Activated CD8-positive, alpha-beta memory T cell treated with anti-CD3 and anti-CD28 coated beads for 36 hours (primary cell): ENCODE results near the gene ZSWIM6. TPM values are rescaled to one million over a fixed set of nuclear protein-coding genes. Genes with fewer than 3 reads are reported as not detected.

ENCODE experiments used
- CTCF ChIA-PET: fragments of 350-600 bp; sonication (Branson Sonifier 250); formaldehyde crosslinking; loops from one replicate; lab custom pipeline; 2021; ENCODE audit warnings: antibody characterized with exemption; lab: Charles Lee
- POLR2A ChIA-PET: fragments of 350-600 bp; sonication (Branson Sonifier 250); formaldehyde crosslinking; loops from one replicate; lab custom pipeline; 2021; ENCODE audit warnings: antibody characterized with exemption; lab: Charles Lee
- total RNA-seq, 2 experiments: library from RNA; stranded (reverse); gene quantifications; one replicate each; pipeline ENCODE4 v1.2.3, GENCODE V29; 2021

Gene ZSWIM6
- total RNA-seq, 2 experiments from 2014 or later: 6.4 to 6.5 TPM

- CTCF ChIA-PET: interaction anchor here (0.8 kb wide), 1 partner anchor 115 kb away, joined by 3 read pairs; no protein-coding TSS in a partner anchor
Observed at GRCh38 chr5:61328791-61329549, 3.1 kb upstream of the ZSWIM6 start.

DNA sequence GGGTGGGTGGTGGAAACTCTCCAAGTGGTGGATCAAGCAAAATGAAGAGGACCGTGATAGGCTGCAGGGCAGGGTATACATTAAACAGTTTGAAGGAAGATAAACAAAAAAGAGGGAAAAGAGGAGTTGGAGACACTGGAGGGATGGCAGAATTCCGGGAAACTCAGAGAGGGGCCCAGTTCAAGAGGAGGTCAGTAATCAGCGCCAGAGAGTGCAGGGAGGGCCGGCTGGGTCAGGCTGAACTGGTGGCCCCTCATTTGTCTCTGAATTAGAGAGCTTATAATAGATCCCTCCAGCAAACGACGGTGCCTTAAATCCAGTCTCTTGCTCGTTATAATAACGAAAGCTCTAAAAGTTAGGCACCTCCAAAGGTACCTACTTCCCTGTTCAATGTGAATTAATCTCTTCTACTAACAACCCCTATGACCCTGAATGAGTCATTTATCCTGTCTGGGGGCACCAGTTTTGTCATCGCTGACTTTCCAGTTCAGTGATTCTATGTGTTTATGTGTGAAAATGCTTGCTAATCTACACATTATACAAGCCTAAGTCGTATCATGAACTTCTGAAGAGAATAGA, 2.4 kb upstream of the ZSWIM6 start:
- POLR2A ChIA-PET: no interaction called here
- CTCF ChIA-PET: interaction anchor here (0.8 to 1.8 kb wide), 2 partner anchors 23 to 115 kb away, joined by 3 to 6 read pairs; no protein-coding TSS in a partner anchor

More at GRCh38 chr5:61328791-61329549, 3.1 kb upstream of the ZSWIM6 start:
- POLR2A ChIA-PET: no interaction called here

GRCh38 chr5:61330341-61330844, 1.7 kb upstream of the ZSWIM6 start:
- ChIA-PET CTCF (interaction anchor here (1.3 to 1.8 kb wide), 2 partner anchors 24 to 57 kb away, joined by 3 to 6 read pairs; no protein-coding TSS in a partner anchor), POLR2A (interaction anchor here (0.9 to 2.4 kb wide), 3 partner anchors 78 to 170 kb away, joined by 3 to 14 read pairs (median 5); partner anchors contain the start of gene SMIM15)

- POLR2A ChIA-PET: interaction anchor here (0.9 to 2.4 kb wide), 3 partner anchors 77 to 171 kb away, joined by 3 to 14 read pairs (median 5); partner anchors contain the start of gene SMIM15
- CTCF ChIA-PET: interaction anchor here (1.3 to 1.8 kb wide), 3 partner anchors 24 to 57 kb away, joined by 3 to 6 read pairs (median 3); no protein-coding TSS in a partner anchor
Observed at GRCh38 chr5:61330845-61331406, 1.1 kb upstream of the ZSWIM6 start.

GRCh38 chr5:61332358-61332749, 296 bp downstream of the ZSWIM6 start:
- ChIA-PET POLR2A (interaction anchor here (2.4 kb wide), 1 partner anchor 76 kb away, joined by 14 read pairs; no protein-coding TSS in a partner anchor), CTCF (no interaction called here)

GRCh38 chr5:61332851-61333320, 828 bp downstream of the ZSWIM6 start:
- ChIA-PET POLR2A (interaction anchor here (0.6 kb wide), 1 partner anchor 150 kb away, joined by 3 read pairs; no protein-coding TSS in a partner anchor), CTCF (no interaction called here)

- ChIA-PET CTCF (interaction anchor here (1.0 kb wide), 1 partner anchor 167 kb away, joined by 4 read pairs; no protein-coding TSS in a partner anchor), POLR2A (interaction anchor here (0.6 kb wide), 1 partner anchor 150 kb away, joined by 3 read pairs; no protein-coding TSS in a partner anchor)
Observed at GRCh38 chr5:61333321-61333953, 1.4 kb downstream of the ZSWIM6 start.

DNA sequence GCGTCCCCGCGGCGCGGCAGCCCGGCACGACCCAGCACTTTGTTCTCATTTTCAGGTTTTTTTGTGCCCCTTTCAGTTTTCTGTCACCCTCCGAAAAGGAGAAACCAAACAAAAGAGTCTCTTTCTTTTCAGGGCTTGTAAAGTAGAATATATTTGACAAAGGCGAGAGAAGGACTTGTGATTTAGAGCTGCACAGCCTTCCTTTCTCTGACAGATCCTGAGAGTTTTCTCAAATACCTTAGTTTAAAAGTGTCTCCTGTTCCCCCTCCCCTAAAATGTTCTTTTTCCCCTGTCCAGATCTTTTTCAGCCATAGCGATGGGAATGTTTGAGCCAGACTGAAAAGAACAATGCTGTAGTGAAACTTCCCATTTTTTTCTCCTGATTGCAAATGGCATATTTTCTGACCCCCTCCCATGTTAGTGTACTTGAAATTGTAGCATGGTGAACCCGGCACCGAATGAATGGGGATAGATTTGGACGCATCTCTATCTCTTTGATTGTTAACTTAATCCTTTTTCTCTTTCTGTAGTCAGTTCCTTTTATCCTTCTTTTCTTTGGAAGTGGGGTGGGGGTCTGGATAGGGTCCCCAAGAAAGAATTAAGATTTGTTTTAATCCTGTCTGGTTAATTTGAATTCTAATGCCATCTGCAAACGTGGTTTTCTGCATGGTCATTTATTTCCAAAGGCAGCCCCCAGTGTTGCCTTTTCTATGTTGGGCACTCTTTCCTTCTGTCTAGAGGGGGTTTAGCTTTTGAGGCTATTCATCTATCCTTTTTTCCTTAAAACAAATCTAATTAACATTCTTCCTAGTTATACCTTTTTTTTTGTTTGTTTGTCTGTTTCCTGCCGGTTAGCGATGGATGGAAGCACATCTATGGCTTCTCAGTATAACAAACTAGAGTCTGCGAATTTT, 2.2 kb downstream of the ZSWIM6 start:
- CTCF ChIA-PET: interaction anchor here (1.0 kb wide), 1 partner anchor 168 kb away, joined by 4 read pairs; no protein-coding TSS in a partner anchor
- POLR2A ChIA-PET: no interaction called here

DNA sequence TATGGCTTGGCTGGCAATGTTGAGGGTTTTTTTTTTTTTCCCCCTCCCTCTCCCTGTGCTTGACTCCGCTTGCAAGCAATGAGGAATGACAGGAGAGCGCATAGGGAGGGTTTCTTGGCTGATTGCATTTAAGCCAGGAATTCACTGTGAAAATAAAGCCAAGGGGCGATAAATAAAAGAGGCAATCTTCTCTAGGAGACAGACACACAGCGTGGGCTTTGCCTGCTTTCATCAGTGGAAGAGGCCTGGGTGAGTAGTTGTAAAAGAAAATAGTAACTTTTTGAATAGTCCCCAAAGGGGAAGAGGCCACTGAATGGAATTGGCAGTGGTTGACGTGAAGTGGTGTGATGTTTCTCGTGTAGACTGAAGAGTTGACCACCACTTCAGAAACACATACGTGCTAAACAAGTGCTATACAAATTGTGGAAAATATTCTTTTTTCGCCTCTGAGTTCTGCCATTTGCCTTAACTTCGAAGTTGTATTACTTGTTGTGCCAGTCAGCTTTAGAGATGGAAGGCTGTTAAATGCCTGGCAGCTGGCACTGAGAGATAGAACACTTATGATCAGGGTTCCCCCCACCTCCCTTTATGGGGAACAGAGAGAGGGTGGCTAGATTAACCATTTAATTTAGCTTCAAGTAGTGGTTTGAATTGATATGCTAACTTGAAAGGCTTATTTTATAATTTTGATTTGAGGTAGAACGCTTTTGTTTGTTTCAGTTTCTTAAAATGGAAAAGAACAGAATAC, 3.0 kb downstream of the ZSWIM6 start:
- ChIA-PET POLR2A (no interaction called here), CTCF (no interaction called here)

- ChIA-PET POLR2A (no interaction called here), CTCF (no interaction called here)
Observed at GRCh38 chr5:61339764-61340163, 7.7 kb downstream of the ZSWIM6 start.

GRCh38 chr5:61340775-61341361, 8.8 kb downstream of the ZSWIM6 start:
- CTCF ChIA-PET: no interaction called here
- POLR2A ChIA-PET: no interaction called here

DNA sequence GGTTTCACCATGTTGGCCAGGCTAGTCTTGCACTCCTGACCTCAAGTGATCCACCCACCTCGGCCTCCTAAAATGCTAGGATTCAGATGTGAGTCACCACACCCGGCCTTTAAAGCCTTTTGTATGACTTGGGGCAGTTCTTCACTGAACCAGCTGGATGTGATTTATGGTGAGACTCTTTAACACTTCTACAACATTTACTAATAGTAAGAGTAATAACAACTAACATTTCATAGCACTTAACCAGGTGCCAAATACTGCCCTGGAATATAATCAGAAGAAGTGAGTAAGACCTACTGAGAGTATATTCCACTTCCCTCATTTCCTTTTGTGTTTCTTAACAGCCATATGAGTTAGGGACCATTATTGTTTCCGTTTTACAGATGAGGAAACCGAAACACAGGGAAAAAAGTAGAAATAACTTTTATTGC, 10.0 kb downstream of the ZSWIM6 start:
- ChIA-PET CTCF (no interaction called here), POLR2A (no interaction called here)

- CTCF ChIA-PET: no interaction called here
- POLR2A ChIA-PET: no interaction called here
Observed at GRCh38 chr5:61344187-61344944, 12.3 kb downstream of the ZSWIM6 start.

GRCh38 chr5:61346511-61346910, 14.5 kb downstream of the ZSWIM6 start:
- ChIA-PET CTCF (no interaction called here), POLR2A (no interaction called here)

DNA sequence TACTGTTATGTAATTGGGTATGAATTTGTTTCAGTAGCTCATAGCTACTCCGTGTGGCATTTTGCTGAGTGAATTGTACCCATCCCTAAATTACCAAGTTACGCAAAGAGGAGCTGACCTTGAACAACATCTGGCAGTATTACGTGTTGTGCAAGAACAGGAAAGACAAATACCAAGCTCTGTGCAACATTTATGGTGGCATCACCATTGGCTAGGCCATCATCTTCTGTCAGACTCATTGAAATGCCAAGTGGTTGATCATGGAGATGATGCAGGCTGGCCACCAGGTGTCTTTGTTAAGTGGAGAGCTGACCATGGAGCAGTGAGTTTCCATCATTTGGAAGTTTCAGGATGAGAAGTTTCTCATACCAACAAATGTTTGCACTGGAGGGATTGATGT, 15.0 kb downstream of the ZSWIM6 start:
- POLR2A ChIA-PET: no interaction called here
- CTCF ChIA-PET: no interaction called here

GRCh38 chr5:61348447-61348846, 16.4 kb downstream of the ZSWIM6 start:
- ChIA-PET CTCF (no interaction called here), POLR2A (no interaction called here)
